SK-N-SH (cell line): ENCODE measurements around the gene PCSK5. TPM values are rescaled to one million over a fixed set of nuclear protein-coding genes. Genes with fewer than 3 reads are reported as not detected.

Experiments used
- CTCF ChIA-PET: fragments of 300-600, 350-600 bp; formaldehyde crosslinking; extraction: SDS; loops from one replicate; lab custom pipeline; 2021; lab: Yijun Ruan, JAX
- POLR2A ChIA-PET: fragments of 350-600 bp; sonication (Branson Sonifier 250); formaldehyde crosslinking; extraction: SDS; loops from one replicate; lab custom pipeline; 2020; ENCODE audit warnings: antibody characterized with exemption, inconsistent platforms; lab: Yijun Ruan, JAX
- DNase-seq: peaks from one replicate; pipeline ENCODE4 v3.0.0; 2012
- H2AFZ ChIP-seq: fragments of 200-600 bp; sonication (generic); 2 replicates; pipeline ENCODE4 v1.8.1; 2016; ENCODE audit warnings: antibody characterized with exemption, mild to moderate bottlenecking, low read depth
- H3F3A ChIP-seq: fragments of 200-600 bp; sonication (generic); replicated peaks from 2 replicates; pipeline ENCODE3; 2016; ENCODE audit warnings: antibody characterized with exemption, mild to moderate bottlenecking; ENCODE audit not compliant: insufficient read depth
- H3K27ac ChIP-seq, 2 experiments: fragments of 200-500 bp in 1 of 2; fragments of 200-600 bp in 1 of 2; sonication (Bioruptor generic) in 1 of 2; sonication (generic), shearing (Covaris generic) in 1 of 2; 2 replicates each; pipeline versions ENCODE4 v1.5.1 to v1.6.1; 2014 to 2016; ENCODE audit warnings: low read depth in 2 of 2, inconsistent platforms in 1 of 2, low read length in 1 of 2, mild to moderate bottlenecking in 1 of 2, mixed read lengths in 1 of 2
- H3K27me3 ChIP-seq: fragments of 200-600 bp; sonication (generic), shearing (Covaris generic); 2 replicates; pipeline ENCODE4 v1.6.1; 2016; ENCODE audit warnings: mixed run types; ENCODE audit not compliant: insufficient read depth
- H3K36me3 ChIP-seq, 2 experiments: fragments of 200-500 bp in 1 of 2; fragments of 200-600 bp in 1 of 2; sonication (Bioruptor generic) in 1 of 2; sonication (generic) in 1 of 2; replicated peaks in 1 of 2; 2 replicates each; pipeline versions ENCODE3 to v1.5.1; 2014 to 2016; ENCODE audit warnings: low read length in 1 of 2, mild to moderate bottlenecking in 1 of 2; ENCODE audit not compliant: insufficient read depth in 2 of 2, control insufficient read depth in 1 of 2
- H3K4me1 ChIP-seq, 2 experiments: fragments of 200-500 bp in 1 of 2; fragments of 200-600 bp in 1 of 2; sonication (Bioruptor generic) in 1 of 2; sonication (generic), shearing (Covaris generic) in 1 of 2; 2 replicates each; pipeline versions ENCODE4 v1.5.1 to v1.6.1; 2014 to 2016; ENCODE audit warnings: low read depth in 1 of 2, low read length in 1 of 2, mixed run types in 1 of 2; ENCODE audit not compliant: insufficient read depth in 2 of 2, control insufficient read depth in 1 of 2
- H3K4me2 ChIP-seq: fragments of 200-600 bp; sonication (generic), shearing (Covaris generic); 2 replicates; pipeline ENCODE4 v1.6.1; 2017; ENCODE audit warnings: mixed run types
- H3K4me3 ChIP-seq, 2 experiments: fragments of 200-500 bp in 1 of 2; fragments of 200-600 bp in 1 of 2; sonication (Bioruptor generic) in 1 of 2; sonication (generic), shearing (Covaris generic) in 1 of 2; 2 replicates each; pipeline versions ENCODE4 v1.5.1 to v1.8.1; 2014 to 2016; ENCODE audit warnings: low read depth in 2 of 2, inconsistent platforms in 1 of 2, low read length in 1 of 2, mild to moderate bottlenecking in 1 of 2, mixed read lengths in 1 of 2, moderate library complexity in 1 of 2
- H3K79me2 ChIP-seq: fragments of 200-600 bp; sonication (generic); 2 replicates; pipeline ENCODE4 v1.8.1; 2017; ENCODE audit warnings: mild to moderate bottlenecking; ENCODE audit not compliant: insufficient read depth
- H3K9ac ChIP-seq: fragments of 200-600 bp; sonication (generic); 2 replicates; pipeline ENCODE4 v1.6.1; 2017; ENCODE audit warnings: mixed run types
- H3K9me2 ChIP-seq: fragments of 200-600 bp; sonication (generic); 2 replicates; pipeline ENCODE4 v1.6.1; 2017; ENCODE audit warnings: mixed run types
- H3K9me3 ChIP-seq: fragments of 200-600 bp; sonication (generic); 2 replicates; pipeline ENCODE4 v1.6.1; 2017; ENCODE audit warnings: mixed run types, mild to moderate bottlenecking, moderate library complexity
- H4K20me1 ChIP-seq: fragments of 200-600 bp; sonication (generic); 2 replicates; pipeline ENCODE4 v1.6.1; 2017; ENCODE audit warnings: mild to moderate bottlenecking, mixed run types; ENCODE audit not compliant: insufficient read depth
- CHD2 ChIP-seq: fragments of 150-350 bp; IDR thresholded peaks from 2 replicates; pipeline ENCODE4 v1.6.1; 2018; ENCODE audit warnings: low read length; ENCODE audit not compliant: partially characterized antibody
- EP300 ChIP-seq, 2 experiments: IDR thresholded peaks; 2 replicates each; pipeline versions ENCODE4 v1.4.0 to v1.6.1; 2012; ENCODE audit warnings: borderline replicate concordance in 1 of 2, low read depth in 1 of 2, low read length in 1 of 2
- EZH2phosphoT487 ChIP-seq: fragments of 200-600 bp; sonication (generic); IDR thresholded peaks from 2 replicates; pipeline ENCODE4 v1.6.1; 2017; ENCODE audit warnings: low read depth, mixed run types, mild to moderate bottlenecking, antibody characterized with exemption, moderate library complexity, borderline replicate concordance
- FOSL2 ChIP-seq: IDR thresholded peaks from 2 replicates; pipeline ENCODE4 v1.4.0; 2012; ENCODE audit warnings: low read depth, mild to moderate bottlenecking, moderate library complexity, borderline replicate concordance
- FOXM1 ChIP-seq: IDR thresholded peaks from 2 replicates; pipeline ENCODE4 v1.4.0; 2012; ENCODE audit warnings: low read depth, mild to moderate bottlenecking
- GATA2 ChIP-seq: sonication (generic); formaldehyde crosslinking; IDR thresholded peaks from 2 replicates; pipeline ENCODE4 v1.5.0; 2020; ENCODE audit warnings: mild to moderate bottlenecking, missing genetic modification reagents
- IRF3 ChIP-seq: fragments of 150-350 bp; IDR thresholded peaks from 2 replicates; pipeline ENCODE4 v1.6.1; 2016; ENCODE audit warnings: mild to moderate bottlenecking, low read depth, low read length
- JUND ChIP-seq: IDR thresholded peaks from 2 replicates; pipeline ENCODE4 v1.4.0; 2012
- POLR2AphosphoS5 ChIP-seq: IDR thresholded peaks from 2 replicates; pipeline ENCODE4 v1.6.1; 2012; ENCODE audit warnings: low read depth, low read length
- RAD21 ChIP-seq: IDR thresholded peaks from 2 replicates; pipeline ENCODE4 v1.6.1; 2012; ENCODE audit warnings: mild to moderate bottlenecking, low read length
- RCOR1 ChIP-seq: fragments of 150-350 bp; IDR thresholded peaks from 2 replicates; pipeline ENCODE4 v1.6.1; 2017; ENCODE audit warnings: antibody characterized with exemption, low read length
- RFX5 ChIP-seq: IDR thresholded peaks from 2 replicates; pipeline ENCODE4 v1.6.1; 2012; ENCODE audit warnings: mild to moderate bottlenecking, improper control_type of control experiment, low read length
- RXRA ChIP-seq: IDR thresholded peaks from 2 replicates; pipeline ENCODE4 v1.4.0; 2012; ENCODE audit warnings: low read depth, mild to moderate bottlenecking, borderline replicate concordance
- TAF1 ChIP-seq: IDR thresholded peaks from 2 replicates; pipeline ENCODE4 v1.6.1; 2012; ENCODE audit warnings: low read depth, mild to moderate bottlenecking, low read length, moderate library complexity, borderline replicate concordance
- TEAD4 ChIP-seq: IDR thresholded peaks from 2 replicates; pipeline ENCODE4 v1.4.0; 2012; ENCODE audit warnings: mild to moderate bottlenecking, borderline replicate concordance; ENCODE audit not compliant: insufficient read depth
- WGBS: methylation state at CpG from one replicate; pipeline ENCODE4 v1.1.6; 2017; ENCODE audit warnings: low lambda C conversion rate; 5-methylcytosine and 5-hydroxymethylcytosine counted together
- polyA plus RNA-seq, 3 experiments: library from polyadenylated mRNA; depleted of rRNA; stranded (reverse); fragments of >200 nt; gene quantifications; 2 replicates each; pipeline ENCODE4 v1.2.3, GENCODE V29; 2012
- TF ChIP-seq, protein P1 (sequence below): IDR thresholded peaks from 2 replicates; pipeline ENCODE4 v1.4.0; 2012; ENCODE audit warnings: low read depth, borderline replicate concordance
- TF ChIP-seq, protein P2 (sequence below): IDR thresholded peaks from 2 replicates; pipeline ENCODE4 v1.4.0; 2012; ENCODE audit warnings: low read depth, borderline replicate concordance
- TF ChIP-seq, protein P3 (sequence below): IDR thresholded peaks from 2 replicates; pipeline ENCODE4 v1.6.1; 2012; ENCODE audit warnings: mild to moderate bottlenecking, low read depth, low read length, moderate library complexity

Gene PCSK5
- polyA plus RNA-seq, 1 of the 3 experiments (the other 2 are of a cell fraction) = 0.08 TPM

DNA sequence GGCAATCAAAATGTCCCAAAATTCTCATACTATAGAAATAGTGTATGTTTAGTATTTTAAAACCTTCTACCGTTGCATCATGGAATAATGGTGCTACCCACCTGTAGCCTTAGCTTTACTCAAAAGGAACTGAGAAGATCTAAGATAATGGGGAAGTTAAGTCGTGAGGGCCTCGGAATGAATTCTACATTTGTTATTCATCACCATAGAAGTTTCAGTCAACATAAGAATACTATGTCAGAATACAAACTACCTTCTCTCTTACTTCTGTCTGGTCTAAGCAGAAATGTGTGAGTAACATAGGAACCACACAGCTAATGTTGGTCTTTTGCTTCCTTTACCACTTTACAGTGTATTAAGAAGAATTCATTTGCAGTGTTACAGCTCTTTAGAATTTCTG lies 460.5 kb downstream of the PCSK5 start:
- CTCF ChIA-PET = no interaction called here

More for the DNA sequence above, 460.5 kb downstream of the PCSK5 start:
- POLR2A ChIA-PET = no interaction called here
- H3K79me2 ChIP-seq = no peaks in the 10 kb centered on the region
- H3K4me2 ChIP-seq = no peak overlapping the region
- no peak for DNase-seq
- no peak overlapping the region; the same call in 1 of the 2 replicates for H2AFZ ChIP-seq
- H3K27me3 ChIP-seq = peaks cover 4% of the 10 kb centered on the region; the same call in 1 of the 2 replicates
- TF ChIP-seq JUND (no peak), RAD21 (no peak), TEAD4 (no peak), RCOR1 (no peak), GATA2 (CRISPR knock-in tag) (no peak), IRF3 (no peak), FOSL2 (no peak), RXRA (no peak), POLR2AphosphoS5 (no peak), EP300 (IDR thresholded peaks at IDR 0.05; ENCODE audit: borderline replicate concordance in 1 of 2, low read depth in 1 of 2, low read length in 1 of 2) (no peak), EZH2phosphoT487 (no peak), RFX5 (no peak), CHD2 (no peak), TAF1 (no peak), FOXM1 (no peak)
- TF ChIP-seq, protein P1, sequence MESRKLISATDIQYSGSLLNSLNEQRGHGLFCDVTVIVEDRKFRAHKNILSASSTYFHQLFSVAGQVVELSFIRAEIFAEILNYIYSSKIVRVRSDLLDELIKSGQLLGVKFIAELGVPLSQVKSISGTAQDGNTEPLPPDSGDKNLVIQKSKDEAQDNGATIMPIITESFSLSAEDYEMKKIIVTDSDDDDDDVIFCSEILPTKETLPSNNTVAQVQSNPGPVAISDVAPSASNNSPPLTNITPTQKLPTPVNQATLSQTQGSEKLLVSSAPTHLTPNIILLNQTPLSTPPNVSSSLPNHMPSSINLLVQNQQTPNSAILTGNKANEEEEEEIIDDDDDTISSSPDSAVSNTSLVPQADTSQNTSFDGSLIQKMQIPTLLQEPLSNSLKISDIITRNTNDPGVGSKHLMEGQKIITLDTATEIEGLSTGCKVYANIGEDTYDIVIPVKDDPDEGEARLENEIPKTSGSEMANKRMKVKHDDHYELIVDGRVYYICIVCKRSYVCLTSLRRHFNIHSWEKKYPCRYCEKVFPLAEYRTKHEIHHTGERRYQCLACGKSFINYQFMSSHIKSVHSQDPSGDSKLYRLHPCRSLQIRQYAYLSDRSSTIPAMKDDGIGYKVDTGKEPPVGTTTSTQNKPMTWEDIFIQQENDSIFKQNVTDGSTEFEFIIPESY = no peak
- TF ChIP-seq, protein P2, sequence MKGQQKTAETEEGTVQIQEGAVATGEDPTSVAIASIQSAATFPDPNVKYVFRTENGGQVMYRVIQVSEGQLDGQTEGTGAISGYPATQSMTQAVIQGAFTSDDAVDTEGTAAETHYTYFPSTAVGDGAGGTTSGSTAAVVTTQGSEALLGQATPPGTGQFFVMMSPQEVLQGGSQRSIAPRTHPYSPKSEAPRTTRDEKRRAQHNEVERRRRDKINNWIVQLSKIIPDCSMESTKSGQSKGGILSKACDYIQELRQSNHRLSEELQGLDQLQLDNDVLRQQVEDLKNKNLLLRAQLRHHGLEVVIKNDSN = no peak
- TF ChIP-seq, protein P3, sequence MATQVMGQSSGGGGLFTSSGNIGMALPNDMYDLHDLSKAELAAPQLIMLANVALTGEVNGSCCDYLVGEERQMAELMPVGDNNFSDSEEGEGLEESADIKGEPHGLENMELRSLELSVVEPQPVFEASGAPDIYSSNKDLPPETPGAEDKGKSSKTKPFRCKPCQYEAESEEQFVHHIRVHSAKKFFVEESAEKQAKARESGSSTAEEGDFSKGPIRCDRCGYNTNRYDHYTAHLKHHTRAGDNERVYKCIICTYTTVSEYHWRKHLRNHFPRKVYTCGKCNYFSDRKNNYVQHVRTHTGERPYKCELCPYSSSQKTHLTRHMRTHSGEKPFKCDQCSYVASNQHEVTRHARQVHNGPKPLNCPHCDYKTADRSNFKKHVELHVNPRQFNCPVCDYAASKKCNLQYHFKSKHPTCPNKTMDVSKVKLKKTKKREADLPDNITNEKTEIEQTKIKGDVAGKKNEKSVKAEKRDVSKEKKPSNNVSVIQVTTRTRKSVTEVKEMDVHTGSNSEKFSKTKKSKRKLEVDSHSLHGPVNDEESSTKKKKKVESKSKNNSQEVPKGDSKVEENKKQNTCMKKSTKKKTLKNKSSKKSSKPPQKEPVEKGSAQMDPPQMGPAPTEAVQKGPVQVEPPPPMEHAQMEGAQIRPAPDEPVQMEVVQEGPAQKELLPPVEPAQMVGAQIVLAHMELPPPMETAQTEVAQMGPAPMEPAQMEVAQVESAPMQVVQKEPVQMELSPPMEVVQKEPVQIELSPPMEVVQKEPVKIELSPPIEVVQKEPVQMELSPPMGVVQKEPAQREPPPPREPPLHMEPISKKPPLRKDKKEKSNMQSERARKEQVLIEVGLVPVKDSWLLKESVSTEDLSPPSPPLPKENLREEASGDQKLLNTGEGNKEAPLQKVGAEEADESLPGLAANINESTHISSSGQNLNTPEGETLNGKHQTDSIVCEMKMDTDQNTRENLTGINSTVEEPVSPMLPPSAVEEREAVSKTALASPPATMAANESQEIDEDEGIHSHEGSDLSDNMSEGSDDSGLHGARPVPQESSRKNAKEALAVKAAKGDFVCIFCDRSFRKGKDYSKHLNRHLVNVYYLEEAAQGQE = no peak
- H3K9me2 ChIP-seq = no peaks in the 10 kb centered on the region
- H3K36me3 ChIP-seq = no peaks in the 10 kb centered on the region
- H3K9me3 ChIP-seq = no peaks in the 10 kb centered on the region
- H3F3A ChIP-seq = no peaks in the 10 kb centered on the region
- 5% methylated on average over 3 of the region's 3 CpGs for WGBS
- H3K4me3 ChIP-seq = no peak overlapping the region
- H4K20me1 ChIP-seq = no peaks in the 10 kb centered on the region
- H3K27ac ChIP-seq = no peak overlapping the region
- H3K4me1 ChIP-seq = no peaks in the 10 kb centered on the region
- no peak overlapping the region for H3K9ac ChIP-seq
